CD4-positive, alpha-beta T cell treated with Interleukin-17A for 1 hour (primary cell): ENCODE data around the gene ADAMTSL3.
"Not testable (repeated sequence)": the region's sequence is repeated elsewhere in the genome, so short reads cannot be mapped to it uniquely, and the experiment has no call there.

Experiments used
- DNase-seq: peaks from one replicate; pipeline ENCODE4 v3.0.0-alpha.2; 2020

ADAMTSL3 gene

DNA sequence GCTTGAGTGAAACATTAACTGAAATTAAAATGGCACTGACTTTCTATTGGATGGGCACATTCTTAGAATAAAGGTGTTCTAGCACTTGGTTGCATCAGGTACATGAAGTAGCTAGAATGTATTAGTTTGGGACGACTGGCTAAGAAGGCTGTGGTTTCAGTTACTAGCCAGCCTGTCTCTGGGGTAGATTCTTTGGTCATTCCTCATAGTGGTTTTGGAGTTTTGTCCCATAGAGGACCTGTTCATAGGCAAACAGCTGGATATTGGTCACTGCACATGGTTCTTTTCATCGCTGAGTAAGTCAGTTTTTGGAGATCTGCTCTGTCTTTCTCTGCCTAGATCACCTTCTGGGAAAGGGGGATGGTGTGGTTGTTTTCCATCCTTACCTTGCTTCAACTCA, 55.3 kb downstream of the ADAMTSL3 start:
- DNase-seq, result no peak

DNA sequence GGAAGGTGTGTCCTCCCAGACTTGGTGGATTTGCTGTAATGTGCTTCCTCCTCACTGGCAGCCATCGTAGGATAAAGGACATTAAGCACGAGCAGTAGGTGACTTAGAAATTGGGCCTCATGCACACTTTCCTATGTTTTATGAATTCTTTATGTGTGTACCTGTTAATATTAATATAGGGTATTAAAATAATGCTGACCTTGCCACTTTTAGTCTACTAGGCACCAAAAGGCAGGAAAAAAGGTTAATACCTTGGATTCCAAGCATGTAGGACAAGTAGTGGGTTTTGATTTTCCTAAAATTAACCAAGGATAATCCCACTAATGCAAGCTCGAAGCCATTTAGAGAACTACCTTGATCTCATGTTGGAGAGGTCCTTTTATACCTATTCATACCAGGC, 55.9 kb downstream of the ADAMTSL3 start:
- no peak for DNase-seq

DNA sequence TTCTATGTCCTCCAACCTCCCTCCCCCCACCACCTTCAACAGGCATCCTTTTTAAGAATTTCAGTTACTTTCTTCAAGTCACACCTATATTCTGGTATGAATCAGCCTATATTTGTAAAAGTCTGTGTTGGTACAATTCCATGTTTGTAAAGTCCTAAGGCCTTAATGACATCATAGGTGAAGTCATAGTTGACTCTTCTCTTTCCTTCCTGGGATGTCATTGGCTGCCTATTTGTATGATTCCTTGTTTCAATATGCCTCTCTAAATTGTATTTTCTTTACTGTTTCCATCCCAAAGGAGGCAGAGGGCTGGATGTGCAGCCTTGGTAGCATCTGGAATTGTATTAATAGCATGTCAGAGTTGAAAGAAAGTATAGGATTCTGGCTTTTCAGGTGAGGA, 56.5 kb downstream of the ADAMTSL3 start:
- no peak for DNase-seq

DNA sequence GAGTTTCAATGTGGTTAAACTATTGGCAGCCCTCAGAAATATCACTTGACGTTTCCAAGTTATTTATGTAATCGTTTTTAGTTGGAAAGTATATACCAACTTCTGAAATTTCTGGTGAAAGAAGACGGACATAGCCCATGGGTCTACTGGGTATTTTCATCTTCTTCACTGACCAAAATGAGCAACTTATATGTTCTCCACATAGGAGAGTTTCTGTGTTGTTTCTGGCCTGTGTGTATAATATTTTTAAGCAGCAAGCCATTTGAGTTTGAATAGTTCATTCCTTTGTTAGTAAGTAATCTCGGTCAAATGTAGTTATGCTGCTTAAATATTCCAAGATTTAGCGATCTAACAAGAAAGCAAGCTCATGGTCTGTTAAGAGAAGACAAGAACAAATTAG, 57.3 kb downstream of the ADAMTSL3 start:
- DNase-seq, result no peak

DNA sequence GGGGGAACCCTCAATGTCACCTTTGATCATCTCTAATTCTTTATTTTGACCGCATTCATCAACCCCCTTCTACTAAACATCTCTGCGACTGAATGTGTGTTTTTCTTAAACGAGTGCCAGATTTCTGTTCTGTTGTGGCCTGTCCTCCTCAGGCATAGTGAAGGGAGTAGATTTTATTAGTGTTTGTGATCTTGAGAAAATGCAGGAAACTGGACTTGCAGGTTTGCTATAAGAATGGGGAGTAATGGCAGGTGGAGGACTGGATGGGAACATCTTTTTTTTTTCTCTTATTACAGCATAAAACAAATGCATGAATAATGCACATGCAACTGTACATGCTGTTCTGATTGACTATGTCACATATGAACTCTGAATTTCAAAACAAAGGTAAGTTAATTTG, 59.3 kb downstream of the ADAMTSL3 start:
- no peak for DNase-seq

DNA sequence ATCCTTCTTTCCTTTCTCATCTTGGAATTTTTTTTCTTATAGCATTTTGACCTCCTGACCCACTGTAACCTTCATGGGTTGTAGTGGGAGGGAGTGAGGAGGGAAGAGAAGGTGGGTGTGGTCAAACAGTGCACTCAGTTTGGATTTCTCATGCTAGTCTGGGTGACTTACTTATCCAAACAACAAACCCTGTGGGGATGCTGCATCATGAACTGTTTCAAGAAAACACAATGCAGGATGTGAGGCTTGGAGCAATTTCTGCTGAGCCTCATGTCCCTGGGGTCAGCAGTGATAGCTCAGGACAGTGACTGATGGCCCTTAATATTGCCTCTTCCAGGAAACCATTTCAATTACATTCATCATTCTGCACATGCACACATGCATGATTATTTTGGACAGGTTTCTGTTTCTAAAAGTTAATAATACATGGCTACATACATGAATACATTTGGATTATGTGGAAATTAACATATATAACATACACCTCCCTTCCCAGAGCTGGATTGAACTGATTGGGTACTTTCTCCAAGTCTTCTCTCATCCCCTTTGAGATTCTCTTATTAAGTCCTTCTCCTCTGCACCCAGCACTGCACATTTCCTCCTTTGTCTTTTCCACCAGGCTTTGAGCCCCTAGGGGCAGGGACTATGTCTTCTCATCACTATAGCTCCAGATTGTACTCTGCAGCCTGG, 61.2 kb downstream of the ADAMTSL3 start:
- no peak for DNase-seq

DNA sequence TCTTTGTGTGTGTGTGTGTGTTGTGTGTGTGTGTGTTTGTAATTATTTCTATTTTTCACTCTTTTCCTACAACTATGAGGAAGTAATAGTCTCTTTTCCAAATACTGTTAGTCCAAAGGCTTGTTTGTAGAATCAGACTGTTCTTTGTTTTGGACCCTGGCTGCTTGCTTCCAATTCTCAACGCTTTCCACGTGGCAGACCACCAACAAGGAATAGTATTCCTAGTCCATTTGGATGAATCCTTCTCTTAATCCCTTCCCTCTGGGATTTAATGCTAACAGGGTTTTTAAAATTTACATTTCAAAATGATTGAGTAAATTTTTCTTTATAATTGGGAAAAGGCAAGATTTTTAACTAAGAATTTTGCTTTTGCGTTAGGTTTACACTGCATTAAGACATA, 62.7 kb downstream of the ADAMTSL3 start:
- no peak for DNase-seq

DNA sequence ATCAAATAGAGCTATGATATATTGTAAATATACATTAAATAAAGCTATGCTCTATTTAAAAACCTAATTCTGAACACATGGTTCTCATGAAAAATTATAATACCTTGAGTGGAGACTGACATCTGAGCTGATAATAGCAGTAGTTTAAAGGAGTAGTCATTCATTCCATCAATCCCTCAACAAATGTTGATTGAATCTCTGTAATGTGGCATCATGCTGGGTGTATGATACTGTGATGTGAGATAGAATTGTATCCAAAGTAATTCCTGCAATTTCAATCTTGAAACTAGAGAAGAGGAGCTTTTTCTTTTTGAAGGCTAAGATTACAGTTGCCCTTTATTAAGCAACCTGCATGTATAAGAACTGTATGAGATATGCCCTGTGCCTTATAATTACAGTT, 63.1 kb downstream of the ADAMTSL3 start:
- no peak for DNase-seq

DNA sequence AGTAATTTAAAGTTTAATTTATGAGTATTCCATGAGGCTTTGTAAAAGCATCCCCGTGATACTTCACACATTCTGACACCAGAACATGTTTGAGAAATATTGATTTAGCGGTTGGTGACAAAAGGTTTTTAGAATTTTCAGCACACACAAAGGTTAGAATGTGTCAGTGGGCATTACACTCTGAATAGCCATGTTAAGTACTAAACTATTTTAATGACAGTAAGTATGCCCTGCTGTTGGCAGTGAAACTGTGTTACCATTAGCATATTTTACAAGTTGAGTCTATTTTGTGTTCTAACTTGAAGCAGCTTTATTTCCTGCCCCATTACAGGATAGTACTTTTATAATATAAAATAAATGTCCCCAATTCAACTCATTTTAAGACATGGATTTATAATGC, 66.5 kb downstream of the ADAMTSL3 start:
- no peak for DNase-seq

DNA sequence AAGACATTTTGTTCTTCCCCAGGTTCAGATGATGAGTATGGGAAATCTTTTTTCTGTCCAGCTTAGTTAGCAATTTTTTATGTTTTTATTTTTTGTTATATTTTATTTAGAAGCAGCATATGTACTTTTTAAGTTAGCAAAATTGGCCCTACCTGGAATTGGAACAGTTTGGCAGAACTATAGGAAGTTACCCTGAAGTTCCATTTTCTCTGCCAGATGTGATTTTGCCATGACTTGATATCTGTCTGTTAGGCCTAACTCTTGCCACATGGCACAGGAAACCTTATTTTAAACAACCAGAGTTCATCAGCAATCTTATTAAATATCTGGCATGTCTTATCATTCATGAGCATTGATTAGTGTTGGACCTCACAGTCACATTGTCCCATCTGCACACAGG, 67.1 kb downstream of the ADAMTSL3 start:
- no peak for DNase-seq

DNA sequence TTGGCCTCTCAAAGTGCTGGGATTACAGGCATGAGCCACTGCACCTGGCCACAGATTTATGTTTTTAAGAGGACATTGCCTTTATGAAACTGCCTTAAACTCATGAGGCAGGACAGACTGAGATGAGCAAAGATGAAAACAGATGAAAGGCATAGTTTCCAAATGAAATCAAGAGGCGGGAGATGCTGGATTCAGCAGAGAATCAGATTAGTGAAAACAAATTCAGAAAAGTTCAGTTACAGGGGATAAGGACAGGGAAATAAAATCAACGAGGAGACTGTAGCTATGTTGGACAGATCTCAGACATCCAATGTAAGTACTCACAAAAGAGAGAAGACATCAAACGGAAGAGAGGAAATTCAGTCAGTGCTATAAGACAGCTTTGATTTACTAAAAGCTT, 68.1 kb downstream of the ADAMTSL3 start:
- DNase-seq, result no peak

DNA sequence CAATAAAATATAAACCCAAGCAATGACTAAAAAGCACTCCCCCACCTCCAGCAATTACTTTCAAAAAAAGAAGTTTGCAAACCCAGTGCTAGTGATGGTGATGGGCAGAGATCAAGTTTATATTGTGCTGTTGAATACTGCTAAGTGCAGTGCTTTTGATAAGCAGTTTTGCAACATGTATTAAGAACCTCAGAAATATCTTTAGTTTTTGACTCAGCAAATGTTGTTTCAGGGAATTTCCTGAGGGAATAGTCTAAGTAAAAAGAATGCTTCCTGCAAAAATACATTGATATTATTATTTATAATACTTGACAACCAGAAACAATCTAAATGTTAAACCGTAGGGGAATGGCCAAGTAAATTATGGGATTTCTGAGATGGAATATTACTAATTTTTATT, 69.3 kb downstream of the ADAMTSL3 start:
- DNase-seq, result no peak

DNA sequence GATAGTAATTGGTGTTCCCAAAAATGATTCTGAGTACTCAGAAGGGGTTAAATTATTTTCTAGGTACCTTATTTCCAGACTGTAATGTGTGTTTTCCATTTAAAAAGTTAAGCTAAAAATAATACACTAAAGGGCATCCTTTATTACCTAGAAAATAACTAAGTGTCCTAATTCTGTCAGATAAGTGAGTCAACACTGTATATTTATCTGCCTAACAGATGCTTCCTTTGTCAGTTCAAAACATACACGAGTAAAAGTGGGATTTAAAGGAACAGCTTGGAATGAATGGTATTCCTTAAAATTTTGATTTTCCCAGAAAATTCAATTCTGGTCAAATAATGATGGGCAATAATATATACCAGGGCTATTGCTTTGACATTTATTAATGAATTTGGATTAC, 78.3 kb downstream of the ADAMTSL3 start:
- DNase-seq, result no peak

DNA sequence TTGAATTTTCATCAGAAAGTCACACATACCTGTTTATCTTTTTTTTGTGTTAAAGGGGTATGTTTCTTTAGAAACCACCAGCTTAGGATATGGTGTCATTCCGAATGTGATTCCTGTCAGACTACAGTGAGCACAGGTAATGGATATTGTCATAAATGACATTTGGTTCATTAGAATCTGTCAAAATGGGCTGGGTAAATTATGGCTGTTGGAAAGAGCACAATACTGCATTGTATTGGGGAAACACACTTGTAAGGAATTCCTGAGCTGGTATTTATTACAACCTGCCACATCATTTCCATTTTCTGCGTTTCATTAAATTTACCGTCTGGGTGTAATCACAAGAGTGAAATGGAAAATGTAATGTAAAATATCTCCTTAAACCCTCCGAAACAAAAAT, 78.8 kb downstream of the ADAMTSL3 start:
- DNase-seq, result no peak

DNA sequence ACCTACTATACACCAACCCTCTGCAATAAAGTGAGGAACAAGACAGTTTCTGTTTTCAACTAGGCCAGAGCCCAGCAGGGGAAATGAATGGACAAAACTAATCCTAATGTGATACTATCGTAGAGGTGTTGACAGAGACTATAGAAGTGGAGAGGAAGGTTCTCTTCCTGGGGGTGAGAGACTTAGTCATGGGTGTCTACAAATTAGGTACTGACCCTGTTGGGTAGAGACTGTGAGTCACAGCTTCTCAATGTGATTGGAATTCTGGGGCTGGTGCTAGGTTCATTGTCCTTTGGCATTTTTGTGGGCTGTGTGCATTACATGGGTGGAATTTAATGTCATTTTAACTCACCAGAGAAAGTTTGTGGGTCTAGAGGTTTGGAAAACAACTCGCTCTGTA, 79.3 kb downstream of the ADAMTSL3 start:
- DNase-seq, result no peak

DNA sequence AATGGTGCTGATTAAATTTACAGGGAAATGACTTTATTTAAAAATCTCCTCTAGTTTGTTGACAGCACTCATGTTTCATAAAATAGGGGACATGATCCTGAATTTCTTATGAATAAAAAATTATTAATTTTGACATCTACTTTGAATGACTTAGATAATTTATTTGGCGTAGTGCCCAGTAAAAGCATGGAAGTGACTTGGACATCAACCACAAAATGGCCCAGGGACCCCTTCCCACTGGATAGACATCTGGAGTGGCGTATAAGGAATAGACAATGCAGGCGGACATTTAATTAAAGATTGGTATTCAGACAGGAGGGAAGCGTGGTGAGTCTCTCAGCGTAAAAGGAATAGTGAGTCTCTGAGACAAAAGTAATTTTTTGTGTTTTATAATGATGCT, 79.8 kb downstream of the ADAMTSL3 start:
- no peak for DNase-seq

DNA sequence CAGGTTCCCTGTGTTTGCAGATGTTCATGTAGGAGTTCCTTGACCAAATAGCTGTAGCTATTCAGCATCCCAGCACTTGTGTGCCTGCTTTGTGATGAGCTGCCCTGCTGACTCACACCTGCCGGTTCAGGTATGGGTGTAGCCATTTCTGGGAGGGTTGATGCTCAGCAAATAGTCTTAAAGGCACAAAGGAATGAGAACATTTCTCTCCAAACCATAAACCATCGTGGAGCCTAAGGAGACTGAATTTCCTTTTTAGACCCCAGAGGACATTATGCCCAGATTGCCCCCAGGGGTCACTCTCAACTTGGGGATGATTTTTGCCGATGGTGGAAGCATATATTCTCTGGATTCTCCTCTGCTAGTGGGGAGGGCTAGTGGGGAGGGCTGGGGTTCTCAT, 80.6 kb downstream of the ADAMTSL3 start:
- no peak for DNase-seq

DNA sequence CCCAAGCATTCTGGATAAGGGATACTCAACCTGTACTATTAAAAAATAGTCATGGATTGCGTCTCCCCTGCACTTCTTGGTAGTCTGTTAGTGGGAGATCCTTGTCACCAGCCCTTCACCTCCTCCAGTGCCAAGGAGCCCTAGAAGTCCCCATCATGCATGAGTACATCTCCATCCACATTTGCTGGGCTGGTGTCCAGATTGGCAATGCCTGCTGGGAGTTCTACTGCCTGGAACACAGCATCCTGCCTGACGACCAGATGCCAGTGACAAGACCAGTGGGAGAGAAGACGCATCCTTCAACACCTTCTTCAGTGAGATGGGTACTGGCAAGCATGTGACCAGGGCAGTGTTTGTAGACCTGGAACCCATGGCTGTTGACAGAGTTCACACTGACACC, 85.7 kb downstream of the ADAMTSL3 start:
- no peak for DNase-seq

DNA sequence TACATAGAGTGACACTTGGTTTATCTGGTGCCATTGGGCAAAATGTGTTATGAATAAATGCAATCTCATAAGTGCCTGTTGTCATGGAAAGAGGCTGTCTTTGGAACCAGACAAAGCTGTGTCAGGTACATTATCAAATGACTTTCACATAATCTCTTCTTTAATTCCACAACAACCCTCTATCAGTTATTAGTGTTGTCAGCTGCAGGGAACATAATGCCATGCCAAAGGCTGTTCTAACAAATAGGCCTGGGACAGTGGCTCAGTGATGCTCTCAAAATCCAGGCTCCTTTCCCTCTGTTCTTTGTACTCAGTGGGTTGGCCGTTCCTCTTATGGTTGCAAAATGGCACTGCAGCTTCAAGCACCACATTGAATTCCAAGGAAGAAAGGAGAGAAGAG, 91.8 kb downstream of the ADAMTSL3 start:
- no peak for DNase-seq

DNA sequence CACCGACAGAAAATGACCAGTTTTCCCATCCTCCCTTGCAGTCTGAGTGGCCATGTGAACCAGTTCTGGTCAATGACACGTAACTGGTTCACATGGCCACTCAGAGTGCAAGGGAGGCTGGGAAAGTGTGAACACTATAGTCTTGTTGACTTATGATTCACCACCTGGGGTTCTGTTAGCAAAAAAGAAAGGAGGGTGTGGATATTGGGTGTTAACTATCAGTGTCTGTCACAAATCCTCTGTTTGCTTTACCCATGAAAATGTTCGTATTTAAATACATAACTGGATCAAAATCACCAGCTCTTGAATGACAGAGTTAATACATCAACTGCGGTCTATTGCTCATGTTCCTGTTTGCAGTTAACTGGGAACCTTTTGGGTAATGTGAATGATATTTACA, 92.3 kb downstream of the ADAMTSL3 start:
- DNase-seq, result no peak

DNA sequence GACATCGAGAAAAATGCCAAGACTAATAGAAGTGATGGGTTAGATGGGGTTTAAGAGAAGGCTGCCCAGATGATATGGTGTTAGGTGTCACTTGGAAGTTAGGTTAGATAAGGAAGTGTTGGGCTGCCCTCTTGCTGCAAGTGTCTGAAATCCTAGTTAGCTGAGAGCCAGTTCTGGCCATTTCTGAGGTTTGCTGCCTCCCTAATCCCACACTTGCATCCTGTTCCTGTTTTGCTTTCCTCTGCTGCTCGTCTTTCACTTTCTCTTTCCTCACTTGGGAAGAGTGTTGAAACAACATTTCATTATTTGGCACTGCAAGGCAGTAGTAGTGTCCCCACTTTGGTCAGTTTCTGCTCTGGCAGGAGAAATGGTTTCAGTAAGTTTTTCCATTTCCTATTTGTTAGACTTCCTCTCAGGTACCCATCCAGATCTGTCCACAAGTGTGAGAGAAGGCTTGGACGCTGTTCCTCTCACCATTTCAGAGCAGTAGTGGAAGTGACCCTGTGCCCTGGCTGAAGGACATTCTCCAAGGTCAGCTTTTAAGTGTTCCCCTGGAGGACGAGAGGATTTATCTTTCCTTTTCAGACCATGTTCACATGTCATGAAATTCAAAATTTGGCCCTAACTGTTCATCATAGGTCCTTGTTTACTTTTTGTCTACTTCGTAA, 93.3 kb downstream of the ADAMTSL3 start:
- DNase-seq, result no peak

DNA sequence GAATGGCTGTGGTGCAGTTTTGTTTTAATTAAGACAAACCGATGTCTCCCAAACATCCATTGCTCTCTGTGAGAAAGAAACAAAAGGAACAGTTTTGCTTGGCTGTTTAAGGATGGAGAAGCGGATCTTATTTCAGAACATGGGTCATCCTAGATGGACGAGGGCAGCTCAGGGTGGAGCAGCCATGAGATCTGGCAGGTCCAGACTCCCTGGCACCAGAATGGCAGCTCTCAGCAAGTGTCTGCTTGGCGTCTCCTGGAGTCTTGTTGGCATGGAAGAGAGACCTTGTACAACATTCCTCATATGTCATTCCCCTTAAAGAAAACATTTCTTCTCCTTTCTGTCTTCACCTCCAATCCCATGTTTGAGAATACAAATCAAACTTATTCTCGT, 93.8 kb downstream of the ADAMTSL3 start:
- no peak for DNase-seq

DNA sequence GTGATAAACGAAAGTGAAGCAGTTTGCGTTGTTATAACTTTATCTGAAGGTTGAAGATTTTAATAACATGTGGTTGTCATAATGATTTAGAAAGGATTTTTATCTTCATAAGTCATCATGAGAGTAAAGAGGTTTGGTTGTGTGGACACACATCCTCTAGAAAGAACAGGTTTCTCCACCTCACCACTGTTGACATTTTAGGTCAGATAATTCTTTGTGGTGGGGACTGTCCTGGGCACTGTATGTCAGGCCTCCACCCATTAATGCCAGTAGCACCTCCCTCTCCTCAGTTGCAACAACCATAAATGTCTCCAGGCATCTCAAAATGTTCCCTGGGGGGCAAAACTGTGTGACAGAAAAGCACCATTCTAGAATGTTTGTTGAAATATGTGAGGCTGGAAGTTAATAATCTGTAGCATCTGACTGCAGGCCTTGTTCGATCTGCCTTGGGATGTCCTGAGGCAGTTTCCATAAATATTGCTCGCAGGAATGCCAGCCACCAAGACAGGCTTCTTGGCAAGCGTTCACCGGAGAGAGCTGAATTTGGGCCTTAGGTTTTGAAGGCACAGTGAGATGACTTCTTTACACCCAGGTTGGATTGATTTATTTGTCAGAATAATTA, 100.1 kb downstream of the ADAMTSL3 start:
- DNase-seq, result no peak

DNA sequence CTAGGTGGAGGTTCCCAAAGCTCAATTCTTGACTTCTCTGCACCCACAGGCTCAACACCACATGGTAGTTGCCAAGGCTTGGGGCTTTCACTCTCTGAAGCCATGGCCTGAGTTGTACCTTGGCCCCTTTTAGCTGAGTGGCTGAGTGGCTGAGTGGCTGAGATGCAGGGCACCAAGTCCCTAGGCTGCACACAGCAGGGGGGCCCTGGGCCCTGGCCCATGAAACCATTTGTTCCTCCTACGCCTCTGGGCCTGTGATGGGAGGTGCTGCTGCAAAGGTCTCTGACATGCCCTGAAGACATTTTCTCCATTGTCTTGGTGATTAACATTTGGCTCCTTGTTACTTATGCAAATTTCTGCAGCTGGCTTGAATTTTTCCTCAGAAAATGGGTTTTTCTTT, 103.4 kb downstream of the ADAMTSL3 start:
- not testable (repeated sequence) for DNase-seq

DNA sequence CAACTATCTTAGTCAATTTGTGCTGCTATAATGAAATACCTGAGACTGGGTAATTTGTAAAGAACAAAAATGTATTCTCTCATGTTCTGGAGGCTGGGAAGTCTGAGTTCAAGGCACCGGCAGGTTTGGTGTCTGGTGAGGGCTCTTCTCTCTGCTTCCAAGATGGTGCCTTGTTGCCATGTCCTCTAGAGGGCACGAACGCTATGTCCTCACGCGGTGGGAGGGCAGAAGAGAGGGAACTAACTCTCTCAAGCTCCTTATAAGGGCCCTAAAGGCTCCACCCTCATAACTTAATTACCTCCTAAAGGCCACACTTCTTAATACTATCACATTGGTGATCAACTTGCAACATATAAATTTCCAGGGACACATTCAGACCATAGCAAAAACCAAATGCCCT, 108.4 kb downstream of the ADAMTSL3 start:
- DNase-seq, result no peak
